GM06990 (cell line): ENCODE data around the gene ADRB2.
A peak's percentile ranks its signal among the peaks of the same experiment; 100 is the strongest.

Source experiments
- DNase-seq: peaks from one replicate; pipeline ENCODE4 v3.0.0-alpha.2; 2011; ENCODE audit not compliant: insufficient read length; ENCODE audit errors: extremely low read depth
- H3K27me3 ChIP-seq: replicated peaks from 2 replicates; pipeline ENCODE4 v1.6.0; 2011; ENCODE audit warnings: low read length; ENCODE audit not compliant: control insufficient read depth, insufficient read depth
- H3K36me3 ChIP-seq: 2 replicates; pipeline ENCODE4 v1.5.1; 2011; ENCODE audit warnings: low read length; ENCODE audit not compliant: control insufficient read depth, insufficient read depth
- H3K4me3 ChIP-seq: replicated peaks from 2 replicates; pipeline ENCODE4 v1.5.1; 2011; ENCODE audit warnings: low read depth, mild to moderate bottlenecking, control low read depth, low read length
- CTCF ChIP-seq: IDR thresholded peaks from 2 replicates; pipeline ENCODE4 v1.5.1; 2011; ENCODE audit warnings: low read length, control low read depth, mild to moderate bottlenecking, inconsistent platforms; ENCODE audit not compliant: insufficient read depth, poor library complexity, severe bottlenecking

Gene ADRB2

DNA sequence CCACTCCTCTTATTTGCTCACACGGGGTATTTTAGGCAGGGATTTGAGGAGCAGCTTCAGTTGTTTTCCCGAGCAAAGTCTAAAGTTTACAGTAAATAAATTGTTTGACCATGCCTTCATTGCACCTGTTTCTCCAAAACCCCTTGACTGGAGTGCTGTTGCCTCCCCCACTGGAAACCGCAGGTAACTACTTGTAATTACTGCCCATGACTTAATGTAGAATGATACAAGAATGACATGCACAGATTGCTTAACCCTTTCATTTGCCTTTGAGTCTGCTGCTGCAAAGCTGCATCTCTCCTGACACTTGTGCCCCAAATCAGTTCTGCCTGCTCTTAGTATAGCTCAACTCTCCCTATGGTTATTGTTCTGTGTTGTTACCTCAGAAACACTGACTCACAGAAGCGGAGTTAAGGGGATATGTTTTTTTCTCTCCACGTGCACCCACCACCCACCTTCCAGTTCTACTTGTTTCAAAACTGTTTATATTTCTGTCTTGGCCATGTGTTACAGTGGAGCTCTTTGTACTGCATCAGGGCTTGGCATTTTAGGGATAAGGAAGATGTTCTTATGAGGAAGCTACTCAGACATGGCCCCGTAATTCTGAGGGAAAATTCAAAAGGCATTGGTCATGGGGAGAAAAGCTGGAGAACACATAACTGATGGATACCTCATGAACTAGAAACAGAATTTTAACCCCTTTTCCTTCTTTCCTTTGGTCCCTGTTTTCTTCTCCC, 2.3 kb downstream of the ADRB2 start:
- DNase-seq, result no peak
- TF ChIP-seq CTCF, result peak; percentile 13
- peak overlapping the region; percentile 17; the same call in 1 of the 2 replicates for H3K4me3 ChIP-seq
- no peaks in the 10 kb centered on the region for H3K36me3 ChIP-seq
- H3K27me3 ChIP-seq, result no peaks in the 10 kb centered on the region

- TF ChIP-seq CTCF, result no peak
These were observed 2.8 kb downstream of the ADRB2 start for GRCh38 chr5:148829248-148829594.

GRCh38 chr5:148829734-148830133, 3.3 kb downstream of the ADRB2 start:
- Histone ChIP-seq H3K4me3 (no peak overlapping the region), H3K27me3 (no peaks in the 10 kb centered on the region), H3K36me3 (no peaks in the 10 kb centered on the region)
- no peak for TF ChIP-seq CTCF
- no peak for DNase-seq

More at GRCh38 chr5:148829248-148829594, 2.8 kb downstream of the ADRB2 start:
- H3K36me3 ChIP-seq, result no peaks in the 10 kb centered on the region
- no peak overlapping the region for H3K4me3 ChIP-seq
- DNase-seq, result no peak
- H3K27me3 ChIP-seq, result no peaks in the 10 kb centered on the region

DNA sequence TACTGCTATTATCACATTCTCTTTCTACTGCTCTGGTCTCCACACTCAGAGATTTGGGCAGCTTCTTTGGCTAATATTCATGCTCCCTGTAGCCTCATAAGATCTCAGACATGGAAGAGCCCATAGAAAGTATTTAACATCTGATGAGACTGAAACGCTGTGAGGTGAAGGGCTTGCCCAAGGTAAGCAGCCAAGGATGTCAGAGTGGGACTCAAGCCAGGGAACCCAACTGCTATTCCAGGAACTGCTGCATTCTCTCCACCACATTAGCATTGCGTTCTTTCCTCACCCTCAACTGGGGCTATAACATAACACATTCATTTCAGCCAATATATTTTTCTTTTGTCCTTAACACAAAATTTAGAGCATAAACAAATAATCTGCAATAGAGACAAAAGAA, 3.8 kb downstream of the ADRB2 start:
- TF ChIP-seq CTCF, result no peak
- no peak for DNase-seq
- Histone ChIP-seq H3K36me3 (no peaks in the 10 kb centered on the region), H3K27me3 (no peaks in the 10 kb centered on the region), H3K4me3 (no peak overlapping the region)

DNA sequence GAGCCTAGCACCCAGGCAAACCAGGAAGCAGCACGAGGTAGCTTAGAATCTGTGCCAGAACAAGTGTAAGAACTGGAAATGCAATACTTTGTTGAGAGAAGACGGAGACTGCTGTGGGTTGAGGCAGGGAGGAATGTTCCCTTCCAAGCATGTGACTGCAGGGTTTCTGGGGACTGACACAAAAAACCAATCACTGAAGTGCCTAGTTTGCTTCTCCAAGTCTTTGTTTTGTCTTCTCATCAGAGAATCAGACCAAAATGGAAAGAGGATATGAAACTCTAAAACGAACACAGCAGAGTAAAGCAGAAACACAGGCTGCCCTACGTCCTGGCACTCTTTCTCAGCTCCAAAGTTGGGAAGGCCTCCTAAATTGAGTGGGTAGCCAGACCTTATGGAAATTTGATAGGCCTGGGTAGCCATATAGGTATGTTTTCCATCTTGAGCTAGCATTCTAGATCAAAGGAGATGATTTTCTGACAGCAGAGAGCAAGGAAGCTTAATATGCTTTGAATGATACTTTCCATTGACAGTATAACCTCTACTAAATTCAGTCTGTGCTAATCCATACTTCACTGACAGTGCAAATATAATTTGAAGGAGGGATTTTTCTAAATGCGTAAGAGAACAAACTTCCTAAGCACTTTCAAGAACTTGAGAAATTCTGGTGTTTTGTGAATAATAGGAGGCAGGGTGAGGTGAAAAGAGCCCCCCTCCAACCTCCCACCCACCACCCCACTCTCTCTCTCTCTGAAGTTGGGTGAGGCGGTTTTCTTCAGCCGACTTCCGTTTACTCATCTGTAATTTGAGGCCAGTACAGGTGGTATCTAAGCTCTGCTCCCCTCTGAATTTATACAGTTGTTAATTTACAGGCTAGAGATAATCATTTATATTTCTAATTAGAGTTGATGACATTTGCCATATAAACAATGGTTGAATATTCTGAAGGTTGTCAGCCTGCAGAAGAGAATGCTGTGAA, 5.5 kb downstream of the ADRB2 start:
- DNase-seq, result peak; percentile 45
- Histone ChIP-seq H3K27me3 (no peaks in the 10 kb centered on the region), H3K4me3 (no peak overlapping the region), H3K36me3 (no peaks in the 10 kb centered on the region)
- no peak for TF ChIP-seq CTCF
